ENCODE measurements around the gene PTPRB.

PTPRB gene

GRCh38 chr12:70641691-70642090 is 4.5 kb upstream of the PTPRB start:
- H3K27me3 ChIP-seq (ENCODE audit: control insufficient read depth, insufficient read depth, low read length): no peaks in the 10 kb centered on the region
- no peak overlapping the region for H3K4me2 ChIP-seq (ENCODE audit: low read length)
- no peaks in the 10 kb centered on the region for H3K36me3 ChIP-seq (ENCODE audit: insufficient read depth, low read length)
- no peak overlapping the region for H3K9ac ChIP-seq (ENCODE audit: low read depth, low read length)
- no peak overlapping the region for H3K4me3 ChIP-seq (ENCODE audit: low read length)
- no peaks in the 10 kb centered on the region for H3K9me3 ChIP-seq (replicated peaks; ENCODE audit: low read length)
- peaks cover 22% of the 10 kb centered on the region for H3K4me1 ChIP-seq (ENCODE audit: control insufficient read depth, insufficient read depth, low read length)

- Histone ChIP-seq H3K4me1 (ENCODE audit: control insufficient read depth, insufficient read depth, low read length) (peaks cover 14% of the 10 kb centered on the region), H3K4me3 (ENCODE audit: low read length) (no peak overlapping the region), H3K36me3 (ENCODE audit: insufficient read depth, low read length) (no peaks in the 10 kb centered on the region), H3K9me3 (replicated peaks; ENCODE audit: low read length) (no peaks in the 10 kb centered on the region), H3K9ac (ENCODE audit: low read depth, low read length) (no peak overlapping the region), H3K4me2 (ENCODE audit: low read length) (no peak overlapping the region), H3K27me3 (ENCODE audit: control insufficient read depth, insufficient read depth, low read length) (no peaks in the 10 kb centered on the region)
Observed at GRCh38 chr12:70640901-70641300, 3.7 kb upstream of the PTPRB start.

GRCh38 chr12:70639535-70639934 is 2.3 kb upstream of the PTPRB start:
- H3K4me1 ChIP-seq (ENCODE audit: control insufficient read depth, insufficient read depth, low read length): peaks cover 2% of the 10 kb centered on the region
- no peaks in the 10 kb centered on the region for H3K36me3 ChIP-seq (ENCODE audit: insufficient read depth, low read length)
- H3K27me3 ChIP-seq (ENCODE audit: control insufficient read depth, insufficient read depth, low read length): no peaks in the 10 kb centered on the region
- H3K4me2 ChIP-seq (ENCODE audit: low read length): no peak overlapping the region
- H3K9ac ChIP-seq (ENCODE audit: low read depth, low read length): no peak overlapping the region
- no peaks in the 10 kb centered on the region for H3K9me3 ChIP-seq (replicated peaks; ENCODE audit: low read length)
- no peak overlapping the region for H3K4me3 ChIP-seq (ENCODE audit: low read length)

GRCh38 chr12:70638639-70639360 is 1.6 kb upstream of the PTPRB start:
- no peak overlapping the region for H3K9ac ChIP-seq (ENCODE audit: low read depth, low read length)
- H3K36me3 ChIP-seq (ENCODE audit: insufficient read depth, low read length): no peaks in the 10 kb centered on the region
- H3K4me3 ChIP-seq (ENCODE audit: low read length): no peak overlapping the region
- H3K4me1 ChIP-seq (ENCODE audit: control insufficient read depth, insufficient read depth, low read length): no peaks in the 10 kb centered on the region
- no peaks in the 10 kb centered on the region for H3K27me3 ChIP-seq (ENCODE audit: control insufficient read depth, insufficient read depth, low read length)
- no peaks in the 10 kb centered on the region for H3K9me3 ChIP-seq (replicated peaks; ENCODE audit: low read length)
- no peak overlapping the region for H3K4me2 ChIP-seq (ENCODE audit: low read length)

GRCh38 chr12:70635755-70636154 is 1.5 kb downstream of the PTPRB start:
- no peak overlapping the region for H3K4me2 ChIP-seq (ENCODE audit: low read length)
- H3K4me1 ChIP-seq (ENCODE audit: control insufficient read depth, insufficient read depth, low read length): no peaks in the 10 kb centered on the region
- H3K9ac ChIP-seq (ENCODE audit: low read depth, low read length): no peak overlapping the region
- H3K27me3 ChIP-seq (ENCODE audit: control insufficient read depth, insufficient read depth, low read length): no peaks in the 10 kb centered on the region
- H3K36me3 ChIP-seq (ENCODE audit: insufficient read depth, low read length): no peaks in the 10 kb centered on the region
- no peak overlapping the region for H3K4me3 ChIP-seq (ENCODE audit: low read length)
- H3K9me3 ChIP-seq (replicated peaks; ENCODE audit: low read length): no peaks in the 10 kb centered on the region

GRCh38 chr12:70628701-70629480 is 8.3 kb downstream of the PTPRB start:
- Histone ChIP-seq H3K4me3 (ENCODE audit: low read length) (no peak overlapping the region), H3K27me3 (ENCODE audit: control insufficient read depth, insufficient read depth, low read length) (no peaks in the 10 kb centered on the region), H3K9me3 (replicated peaks; ENCODE audit: low read length) (no peaks in the 10 kb centered on the region), H3K4me1 (ENCODE audit: control insufficient read depth, insufficient read depth, low read length) (no peaks in the 10 kb centered on the region), H3K36me3 (ENCODE audit: insufficient read depth, low read length) (no peaks in the 10 kb centered on the region), H3K4me2 (ENCODE audit: low read length) (no peak overlapping the region), H3K9ac (ENCODE audit: low read depth, low read length) (no peak overlapping the region)

- no peaks in the 10 kb centered on the region for H3K4me1 ChIP-seq (ENCODE audit: control insufficient read depth, insufficient read depth, low read length)
- peak overlapping the region; percentile 29 for H3K9ac ChIP-seq (ENCODE audit: low read depth, low read length)
- H3K4me3 ChIP-seq (ENCODE audit: low read length): peak overlapping the region; percentile 20
- no peaks in the 10 kb centered on the region for H3K36me3 ChIP-seq (ENCODE audit: insufficient read depth, low read length)
- H3K27me3 ChIP-seq (ENCODE audit: control insufficient read depth, insufficient read depth, low read length): no peaks in the 10 kb centered on the region
- no peaks in the 10 kb centered on the region for H3K9me3 ChIP-seq (replicated peaks; ENCODE audit: low read length)
- H3K4me2 ChIP-seq (ENCODE audit: low read length): peak overlapping the region; percentile 61
Observed at GRCh38 chr12:70627677-70628076, 9.6 kb downstream of the PTPRB start.

GRCh38 chr12:70626180-70626579 is 11.0 kb downstream of the PTPRB start:
- Histone ChIP-seq H3K4me1 (ENCODE audit: control insufficient read depth, insufficient read depth, low read length) (no peaks in the 10 kb centered on the region), H3K36me3 (ENCODE audit: insufficient read depth, low read length) (no peaks in the 10 kb centered on the region), H3K9me3 (replicated peaks; ENCODE audit: low read length) (no peaks in the 10 kb centered on the region), H3K4me3 (ENCODE audit: low read length) (no peak overlapping the region), H3K9ac (ENCODE audit: low read depth, low read length) (no peak overlapping the region), H3K4me2 (ENCODE audit: low read length) (no peak overlapping the region), H3K27me3 (ENCODE audit: control insufficient read depth, insufficient read depth, low read length) (no peaks in the 10 kb centered on the region)

- Histone ChIP-seq H3K4me1 (ENCODE audit: control insufficient read depth, insufficient read depth, low read length) (no peaks in the 10 kb centered on the region), H3K9me3 (replicated peaks; ENCODE audit: low read length) (no peaks in the 10 kb centered on the region), H3K36me3 (ENCODE audit: insufficient read depth, low read length) (no peaks in the 10 kb centered on the region), H3K4me3 (ENCODE audit: low read length) (no peak overlapping the region), H3K4me2 (ENCODE audit: low read length) (no peak overlapping the region), H3K9ac (ENCODE audit: low read depth, low read length) (no peak overlapping the region), H3K27me3 (ENCODE audit: control insufficient read depth, insufficient read depth, low read length) (no peaks in the 10 kb centered on the region)
Observed at GRCh38 chr12:70619471-70620152, 17.6 kb downstream of the PTPRB start.

- Histone ChIP-seq H3K9me3 (replicated peaks; ENCODE audit: low read length) (no peaks in the 10 kb centered on the region), H3K4me3 (ENCODE audit: low read length) (no peak overlapping the region), H3K36me3 (ENCODE audit: insufficient read depth, low read length) (no peaks in the 10 kb centered on the region), H3K4me2 (ENCODE audit: low read length) (no peak overlapping the region), H3K9ac (ENCODE audit: low read depth, low read length) (no peak overlapping the region), H3K27me3 (ENCODE audit: control insufficient read depth, insufficient read depth, low read length) (no peaks in the 10 kb centered on the region), H3K4me1 (ENCODE audit: control insufficient read depth, insufficient read depth, low read length) (no peaks in the 10 kb centered on the region)
Observed at GRCh38 chr12:70618371-70618770, 18.9 kb downstream of the PTPRB start.

GRCh38 chr12:70617450-70617849 is 19.8 kb downstream of the PTPRB start:
- Histone ChIP-seq H3K27me3 (ENCODE audit: control insufficient read depth, insufficient read depth, low read length) (no peaks in the 10 kb centered on the region), H3K9me3 (replicated peaks; ENCODE audit: low read length) (no peaks in the 10 kb centered on the region), H3K9ac (ENCODE audit: low read depth, low read length) (no peak overlapping the region), H3K36me3 (ENCODE audit: insufficient read depth, low read length) (no peaks in the 10 kb centered on the region), H3K4me3 (ENCODE audit: low read length) (no peak overlapping the region), H3K4me2 (ENCODE audit: low read length) (no peak overlapping the region), H3K4me1 (ENCODE audit: control insufficient read depth, insufficient read depth, low read length) (no peaks in the 10 kb centered on the region)
